GM18870 (cell line): ENCODE data around the gene MX2.

Experiments
- ATAC-seq: cut with Tn5 transposase; IDR thresholded peaks from one replicate; pipeline ENCODE4 v1.9.1; 2021; ENCODE audit warnings: moderate library complexity; ENCODE audit not compliant: unreplicated experiment

MX2 gene

DNA sequence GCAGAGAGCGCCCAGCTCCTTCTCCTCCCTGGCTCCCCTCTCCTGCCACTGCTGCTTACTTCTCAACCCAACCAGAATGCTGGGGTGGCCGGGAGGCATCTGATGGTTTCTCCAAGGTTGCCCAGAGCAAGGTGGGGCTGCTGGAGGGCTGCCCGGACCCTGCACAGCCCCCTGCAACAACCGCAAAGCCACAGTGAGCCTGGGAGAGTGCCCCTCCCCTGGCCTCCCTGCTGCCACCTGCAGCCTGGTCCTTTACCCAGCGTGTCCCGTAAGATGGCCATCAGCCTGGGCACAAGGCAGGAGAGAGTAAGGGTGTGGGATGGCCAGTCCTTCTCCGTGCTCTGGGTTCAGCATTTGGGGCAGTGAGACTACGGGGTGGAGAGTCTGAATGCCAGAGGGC is 17.0 kb downstream of the MX2 start:
- ATAC-seq = no peak

DNA sequence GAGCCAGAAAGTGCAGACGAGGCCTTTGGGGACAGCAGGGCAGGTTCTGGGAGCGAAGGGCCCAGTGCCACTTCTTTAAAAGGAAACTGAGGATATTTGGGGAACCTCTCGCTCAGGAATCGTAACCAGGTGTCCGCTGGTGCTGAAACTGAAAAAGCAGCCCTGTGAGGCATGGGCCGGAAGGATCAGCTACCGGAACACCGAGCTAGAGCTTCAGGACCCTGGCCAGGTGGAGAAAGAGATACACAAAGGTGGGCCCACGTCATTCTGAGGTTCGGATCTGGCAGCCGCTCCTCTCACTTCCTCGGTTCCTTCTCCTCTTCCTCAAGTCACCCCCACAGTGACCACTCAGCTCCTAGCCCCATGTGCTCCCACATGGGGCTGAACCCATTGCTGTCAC is 18.1 kb downstream of the MX2 start:
- no peak for ATAC-seq

- ATAC-seq = no peak
Measured at GRCh38 chr21:41381731-41382130, 19.9 kb downstream of the MX2 start.

DNA sequence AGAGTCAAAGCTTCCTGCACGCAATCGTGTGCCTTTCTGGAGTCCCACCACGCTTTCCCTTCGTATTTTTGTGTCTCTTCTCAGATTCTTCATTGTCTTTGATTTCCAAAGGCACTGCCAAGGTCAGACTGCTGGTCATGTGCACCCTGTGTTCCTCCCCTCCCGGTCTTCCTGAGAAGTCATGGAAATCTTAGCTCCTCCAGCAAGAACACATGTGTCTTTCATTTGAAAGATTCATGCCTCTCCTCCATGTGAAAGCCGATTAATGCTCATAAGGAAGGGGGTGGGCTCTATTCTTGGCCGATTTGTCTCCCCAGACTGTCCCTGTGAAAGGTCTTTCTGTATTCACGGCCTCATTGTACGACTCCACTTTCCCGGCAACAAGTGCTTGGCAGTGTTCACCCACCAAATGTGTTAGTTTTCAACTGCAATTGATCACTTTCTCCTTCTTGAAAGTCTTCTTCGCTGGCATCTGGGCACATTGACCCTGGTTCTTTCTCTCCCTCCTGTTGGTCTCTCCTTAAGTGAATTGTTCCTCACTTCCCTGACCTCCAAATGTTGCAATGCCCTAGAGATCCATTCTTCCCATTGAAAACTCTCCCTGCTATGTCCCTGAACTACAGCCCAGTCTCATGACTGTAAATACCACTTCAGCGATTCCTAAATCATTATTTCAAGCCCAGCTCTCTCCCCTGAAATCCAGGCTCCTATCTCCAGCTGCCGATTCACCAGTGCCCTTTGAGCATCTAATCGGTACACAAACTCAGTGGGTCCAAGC is 25.4 kb downstream of the MX2 start:
- ATAC-seq = no peak

DNA sequence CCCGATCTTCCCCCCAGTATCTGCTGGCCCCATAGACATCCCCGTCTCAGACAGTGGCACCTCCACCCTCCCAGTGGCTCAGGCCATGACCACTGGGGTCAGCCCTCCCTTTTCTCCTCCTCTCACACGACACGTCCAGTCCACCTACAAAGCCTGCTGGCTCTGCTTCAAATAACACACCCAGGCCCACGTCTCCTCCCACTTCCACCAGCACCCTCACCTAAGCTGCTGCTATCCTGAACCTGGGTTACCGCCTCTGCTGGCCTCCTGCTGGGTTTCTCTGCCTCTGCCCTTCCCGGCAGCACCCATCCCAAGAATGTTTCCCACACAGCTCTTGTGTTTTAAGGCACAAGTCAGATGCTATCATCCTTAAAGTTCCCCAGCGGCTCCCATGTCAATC is 26.0 kb downstream of the MX2 start:
- no peak for ATAC-seq

- ATAC-seq = no peak
Measured at GRCh38 chr21:41388259-41388658, 26.4 kb downstream of the MX2 start.

DNA sequence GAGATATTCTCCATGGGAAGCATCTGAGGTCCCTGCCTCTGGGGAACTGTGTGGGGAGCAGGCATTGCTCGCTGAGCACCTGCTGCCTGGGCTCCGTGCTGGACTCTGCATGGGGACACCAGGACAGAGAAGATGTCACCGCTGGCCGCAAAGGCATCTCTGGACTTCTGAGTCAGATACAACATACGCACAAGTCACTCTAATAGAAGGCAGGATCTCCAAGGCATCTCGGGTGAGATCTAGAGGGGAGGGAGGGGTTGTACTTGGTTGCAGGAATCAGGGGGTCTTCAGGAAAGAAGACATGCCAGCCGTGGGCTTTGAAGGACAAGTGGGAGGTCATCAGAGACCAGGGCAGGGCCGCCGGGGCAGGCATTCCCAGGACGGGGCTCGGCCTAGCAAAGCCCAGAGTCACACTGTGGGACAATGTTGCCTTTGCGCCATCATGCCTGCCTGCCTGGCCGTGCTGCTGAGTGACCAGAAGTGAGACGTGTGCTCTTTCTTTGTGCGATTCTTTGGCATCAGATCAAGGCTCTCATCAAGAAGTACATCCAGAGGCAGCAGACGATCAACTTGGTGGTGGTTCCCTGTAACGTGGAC is 28.3 kb downstream of the MX2 start:
- ATAC-seq = no peak

GRCh38 chr21:41393876-41394465 is 32.1 kb downstream of the MX2 start:
- ATAC-seq = no peak

DNA sequence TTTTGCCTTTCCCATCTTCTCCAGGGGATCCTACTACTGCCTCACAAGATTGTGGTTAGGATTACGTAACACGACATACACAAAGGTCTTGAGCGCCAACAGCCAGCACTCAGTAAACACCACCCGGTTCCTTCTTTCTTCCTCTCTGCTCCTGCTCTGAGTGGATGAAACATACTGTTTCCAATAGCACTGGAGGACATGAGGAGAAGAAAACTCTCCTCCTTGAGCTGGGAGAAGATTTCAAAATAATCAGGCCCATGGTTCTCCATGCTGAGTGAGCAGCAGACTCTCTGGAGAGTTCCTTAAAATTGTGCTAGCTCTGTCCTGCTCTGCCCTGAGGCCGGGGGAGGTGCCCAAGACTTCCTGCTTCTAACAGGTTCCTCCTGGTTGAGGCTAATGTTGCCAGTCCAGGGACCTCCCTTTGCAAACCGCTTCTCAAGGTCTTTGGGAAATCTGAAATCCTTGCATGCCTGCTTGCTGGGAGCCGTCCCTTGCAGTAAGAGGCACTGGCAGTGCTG is 34.8 kb downstream of the MX2 start:
- no peak for ATAC-seq

- no peak for ATAC-seq
Measured at GRCh38 chr21:41397471-41397891, 35.7 kb downstream of the MX2 start.

GRCh38 chr21:41398251-41398650 is 36.4 kb downstream of the MX2 start:
- no peak for ATAC-seq

GRCh38 chr21:41398831-41399230 is 37.0 kb downstream of the MX2 start:
- no peak for ATAC-seq

- no peak for ATAC-seq
Measured at GRCh38 chr21:41399246-41399800, 37.5 kb downstream of the MX2 start.

GRCh38 chr21:41402231-41402630 is 40.4 kb downstream of the MX2 start:
- no peak for ATAC-seq

DNA sequence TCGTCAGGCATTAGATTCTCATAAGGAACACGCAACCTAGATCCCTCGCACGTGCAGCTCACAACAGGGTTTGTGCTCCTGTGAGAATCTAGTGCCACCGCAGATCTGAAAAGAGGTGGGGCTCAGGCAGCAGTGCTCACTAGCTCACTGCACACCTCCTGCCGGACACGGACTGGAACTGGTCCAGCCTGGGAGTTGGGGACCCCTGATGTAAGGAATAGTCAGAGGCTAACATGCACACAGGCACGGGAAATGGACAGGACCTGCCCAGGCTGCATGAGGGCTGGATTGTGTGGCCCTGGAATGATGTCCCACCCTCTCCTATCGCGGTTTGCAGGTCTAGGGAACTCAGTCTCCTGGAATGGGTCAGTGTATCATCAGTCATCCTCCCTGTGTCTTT is 41.0 kb downstream of the MX2 start:
- no peak for ATAC-seq

DNA sequence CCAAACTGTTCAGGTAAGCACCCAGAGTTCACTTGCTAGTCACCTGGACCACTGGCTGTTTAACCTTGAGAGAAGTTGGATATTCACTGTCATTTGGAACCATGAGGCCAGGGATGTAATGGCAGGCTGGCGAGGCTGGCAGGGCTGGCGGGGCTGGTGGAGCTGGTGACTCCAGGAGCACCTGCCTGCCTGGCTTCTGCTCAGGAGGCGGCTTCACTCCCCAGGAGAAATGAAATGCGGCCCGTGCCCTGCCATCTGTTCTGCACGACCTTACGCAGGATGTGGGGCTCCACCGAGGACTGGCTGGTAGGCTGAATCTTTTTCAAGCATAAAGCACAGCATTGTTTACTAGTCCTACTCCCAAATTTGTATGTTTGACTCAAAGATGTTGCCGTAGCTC is 41.5 kb downstream of the MX2 start:
- no peak for ATAC-seq

DNA sequence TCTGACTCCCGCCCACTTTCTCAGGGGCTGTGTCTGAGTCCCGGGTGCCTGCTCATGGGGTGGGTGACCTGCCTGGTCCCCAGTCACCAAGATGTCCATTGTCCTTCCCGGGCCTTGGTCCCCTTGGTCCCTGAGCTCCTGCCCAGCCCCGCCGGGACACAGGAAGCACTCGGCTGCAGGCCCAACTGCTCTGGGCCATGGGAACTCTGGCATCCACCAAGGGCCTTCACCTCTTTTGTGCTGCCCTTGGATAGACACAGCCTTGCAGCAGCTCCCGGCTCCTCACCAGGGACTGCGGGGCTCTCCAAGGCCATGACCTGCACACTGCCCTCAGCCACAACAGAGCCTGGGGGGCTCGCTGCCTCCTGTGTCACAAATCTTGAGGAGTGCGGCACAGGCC is 42.1 kb downstream of the MX2 start:
- no peak for ATAC-seq

GRCh38 chr21:41405321-41405720 is 43.5 kb downstream of the MX2 start:
- no peak for ATAC-seq

- ATAC-seq = no peak
Measured at GRCh38 chr21:41406340-41406739, 44.5 kb downstream of the MX2 start.

DNA sequence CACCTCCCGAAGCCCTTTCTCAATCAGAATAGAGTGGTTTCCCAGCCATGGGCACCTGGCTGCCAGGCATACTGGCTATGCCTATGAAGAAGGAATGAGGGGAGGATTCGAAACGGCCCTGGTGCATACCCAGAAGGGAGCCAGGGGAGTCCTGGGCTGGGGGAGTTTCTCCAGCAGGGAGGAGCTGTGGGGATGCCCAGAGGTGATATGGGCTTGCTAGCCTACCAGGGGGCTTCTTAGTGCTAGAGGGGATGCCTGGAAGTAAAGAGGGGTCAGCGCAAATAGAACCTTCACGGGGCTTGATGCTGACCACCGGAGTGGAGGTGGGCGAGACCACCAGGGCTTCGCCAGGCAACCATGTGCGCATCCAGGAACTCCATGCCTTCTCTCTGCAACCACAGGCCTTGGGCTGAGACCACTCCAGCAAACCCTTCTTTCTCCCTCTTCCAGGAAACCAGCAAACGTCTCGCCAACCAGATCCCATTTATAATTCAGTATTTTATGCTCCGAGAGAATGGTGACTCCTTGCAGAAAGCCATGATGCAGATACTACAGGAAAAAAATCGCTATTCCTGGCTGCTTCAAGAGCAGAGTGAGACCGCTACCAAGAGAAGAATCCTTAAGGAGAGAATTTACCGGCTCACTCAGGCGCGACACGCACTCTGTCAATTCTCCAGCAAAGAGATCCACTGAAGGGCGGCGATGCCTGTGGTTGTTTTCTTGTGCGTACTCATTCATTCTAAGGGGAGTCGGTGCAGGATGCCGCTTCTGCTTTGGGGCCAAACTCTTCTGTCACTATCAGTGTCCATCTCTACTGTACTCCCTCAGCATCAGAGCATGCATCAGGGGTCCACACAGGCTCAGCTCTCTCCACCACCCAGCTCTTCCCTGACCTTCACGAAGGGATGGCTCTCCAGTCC is 46.0 kb downstream of the MX2 start:
- no peak for ATAC-seq

- ATAC-seq = no peak
Measured at GRCh38 chr21:41410361-41410760, 48.5 kb downstream of the MX2 start.
